ENCODE results near the gene ARFGEF3. TPM values are rescaled to one million over a fixed set of nuclear protein-coding genes. Genes with fewer than 3 reads are reported as not detected.

ARFGEF3 gene
- total and polyA plus RNA-seq, 4 donors = 0.06 to 0.33 (median 0.16) TPM

- no peak for TF ChIP-seq MAX (IDR thresholded peaks at IDR 0.05)
- TF ChIP-seq FOXA1 (IDR thresholded peaks at IDR 0.05) = no peak
- no peak for TF ChIP-seq REST (IDR thresholded peaks at IDR 0.05)
- no peak for TF ChIP-seq RXRA (IDR thresholded peaks at IDR 0.05)
- TF ChIP-seq RAD21 (IDR thresholded peaks at IDR 0.05) = no peak
- TF ChIP-seq NR2F2 (IDR thresholded peaks at IDR 0.05) = no peak
- TF ChIP-seq HNF4A (conservative IDR thresholded peaks at IDR 0.05) = no peak
- no peak for TF ChIP-seq ATF3 (IDR thresholded peaks at IDR 0.05)
- no peak for TF ChIP-seq GABPA (IDR thresholded peaks at IDR 0.05 in 1 of 2, conservative IDR thresholded peaks at IDR 0.05 in 1 of 2)
- TF ChIP-seq FOXA2 (IDR thresholded peaks at IDR 0.05) = no peak
- TF ChIP-seq HNF4G (IDR thresholded peaks at IDR 0.05) = no peak
- TF ChIP-seq TAF1 (conservative IDR thresholded peaks at IDR 0.05) = no peak
- no peak for TF ChIP-seq EGR1 (IDR thresholded peaks at IDR 0.05; ENCODE audit: low read depth in 2 of 2)
- TF ChIP-seq CTCF (IDR thresholded peaks at IDR 0.05; ENCODE audit: low read depth, low read length, missing input control) = no peak
- no peak for TF ChIP-seq JUND (IDR thresholded peaks at IDR 0.05)
- no peak for TF ChIP-seq SP1 (IDR thresholded peaks at IDR 0.05)
- TF ChIP-seq YY1 (IDR thresholded peaks at IDR 0.05) = no peak
- TF ChIP-seq ZBTB33 (IDR thresholded peaks at IDR 0.05) = no peak
- no peak for DNase-seq (ENCODE audit: low spot score)
- Histone ChIP-seq H3K27ac (ENCODE audit: low read depth in 1 of 2, low read length in 2 of 2) (no peak overlapping the region), H3K4me1 (ENCODE audit: control insufficient read depth in 4 of 4, insufficient read depth in 4 of 4, low read length in 3 of 4) (peaks cover 0 to 4% (median 0%) of the 10 kb centered on the region in 4 donors), H3K4me3 (ENCODE audit: low read depth in 1 of 3, low read length in 3 of 3) (no peak overlapping the region), H3K9ac (ENCODE audit: low read depth in 1 of 2, low read length in 2 of 2) (no peak overlapping the region), H3K36me3 (ENCODE audit: control insufficient read depth in 4 of 4, insufficient read depth in 3 of 4, low read depth in 1 of 4, low read length in 3 of 4) (no peaks in the 10 kb centered on the region), H3K27me3 (ENCODE audit: control insufficient read depth in 4 of 4, insufficient read depth in 4 of 4, low read length in 3 of 4) (no peaks in the 10 kb centered on the region), H3K9me3 (ENCODE audit: control insufficient read depth in 4 of 4, low read length in 3 of 4) (no peaks in the 10 kb centered on the region)
- WGBS = 91% methylated on average over 3 of the region's 3 CpGs
Observed at GRCh38 chr6:138349891-138350290, 188.2 kb downstream of the ARFGEF3 start.
